VCaP (cell line): ENCODE results near the gene ELP5.

Experiments used
- H3K27ac ChIP-seq: fragments of 450-650 bp; 2 replicates; pipeline ENCODE4 v1.5.1; 2017
- TF ChIP-seq, protein P1 (sequence below): fragments of 450-650 bp; conservative IDR thresholded peaks from 2 replicates; pipeline ENCODE4 v1.5.1; 2017; ENCODE audit warnings: mild to moderate bottlenecking, moderate library complexity

Gene ELP5

DNA sequence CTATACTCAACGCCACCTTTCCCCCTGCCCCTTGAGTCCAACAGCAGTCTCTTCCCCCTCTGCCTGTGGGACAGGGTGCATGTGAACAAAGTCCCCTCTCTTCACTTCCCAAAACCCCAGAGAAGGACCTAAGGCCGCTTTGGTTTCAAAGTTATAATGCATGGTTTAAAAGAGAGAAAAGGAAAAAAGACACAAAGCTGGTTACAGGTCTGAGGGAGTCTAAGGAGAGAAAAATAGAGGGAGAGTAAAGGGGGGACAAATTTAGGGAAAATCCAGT, 8.6 kb upstream of the ELP5 start:
- TF ChIP-seq, protein P1, sequence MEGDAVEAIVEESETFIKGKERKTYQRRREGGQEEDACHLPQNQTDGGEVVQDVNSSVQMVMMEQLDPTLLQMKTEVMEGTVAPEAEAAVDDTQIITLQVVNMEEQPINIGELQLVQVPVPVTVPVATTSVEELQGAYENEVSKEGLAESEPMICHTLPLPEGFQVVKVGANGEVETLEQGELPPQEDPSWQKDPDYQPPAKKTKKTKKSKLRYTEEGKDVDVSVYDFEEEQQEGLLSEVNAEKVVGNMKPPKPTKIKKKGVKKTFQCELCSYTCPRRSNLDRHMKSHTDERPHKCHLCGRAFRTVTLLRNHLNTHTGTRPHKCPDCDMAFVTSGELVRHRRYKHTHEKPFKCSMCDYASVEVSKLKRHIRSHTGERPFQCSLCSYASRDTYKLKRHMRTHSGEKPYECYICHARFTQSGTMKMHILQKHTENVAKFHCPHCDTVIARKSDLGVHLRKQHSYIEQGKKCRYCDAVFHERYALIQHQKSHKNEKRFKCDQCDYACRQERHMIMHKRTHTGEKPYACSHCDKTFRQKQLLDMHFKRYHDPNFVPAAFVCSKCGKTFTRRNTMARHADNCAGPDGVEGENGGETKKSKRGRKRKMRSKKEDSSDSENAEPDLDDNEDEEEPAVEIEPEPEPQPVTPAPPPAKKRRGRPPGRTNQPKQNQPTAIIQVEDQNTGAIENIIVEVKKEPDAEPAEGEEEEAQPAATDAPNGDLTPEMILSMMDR: no peak
- peak overlapping the region; percentile 92 for H3K27ac ChIP-seq

DNA sequence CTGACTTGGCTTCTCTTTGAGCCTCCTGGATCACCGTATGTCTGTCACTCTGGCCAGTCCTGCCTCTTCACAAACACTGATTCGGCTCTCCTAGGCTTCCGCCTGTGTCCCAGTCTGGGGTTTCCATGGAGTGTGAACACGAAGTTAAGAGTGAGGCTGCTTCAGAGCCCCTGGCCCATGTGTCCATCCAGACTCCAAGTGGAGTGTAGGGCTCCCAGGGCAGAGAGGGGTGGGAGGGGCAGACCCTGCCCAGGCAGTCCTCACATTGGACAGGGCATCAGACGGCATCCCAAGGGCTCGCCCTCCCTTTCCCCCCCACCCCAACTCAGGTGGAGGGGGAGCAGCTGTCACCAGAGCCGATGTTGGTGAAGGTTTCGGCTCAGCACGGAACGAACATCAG, 8.2 kb upstream of the ELP5 start:
- H3K27ac ChIP-seq: peak overlapping the region; percentile 92; the same call in 1 of the 2 replicates

DNA sequence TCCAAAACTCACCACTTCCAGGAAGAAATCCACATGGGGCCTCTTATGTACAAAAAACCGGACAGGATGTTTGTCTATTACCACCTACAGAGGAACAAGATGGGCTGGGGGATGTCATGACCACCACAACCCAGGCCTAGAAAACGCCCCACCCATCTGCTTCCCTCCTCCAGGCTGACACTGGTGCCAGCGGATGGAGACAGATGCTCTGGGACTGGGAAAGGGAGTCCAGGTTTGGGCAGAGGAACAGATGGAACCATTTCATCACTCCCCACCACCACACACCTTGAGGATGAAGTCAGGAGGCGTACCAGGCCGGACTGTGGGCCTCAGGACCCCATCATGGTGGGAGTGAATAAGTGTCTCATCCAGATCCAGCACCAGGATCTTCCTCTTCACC, 5.2 kb upstream of the ELP5 start:
- H3K27ac ChIP-seq: no peak overlapping the region
- TF ChIP-seq, protein P1: no peak

DNA sequence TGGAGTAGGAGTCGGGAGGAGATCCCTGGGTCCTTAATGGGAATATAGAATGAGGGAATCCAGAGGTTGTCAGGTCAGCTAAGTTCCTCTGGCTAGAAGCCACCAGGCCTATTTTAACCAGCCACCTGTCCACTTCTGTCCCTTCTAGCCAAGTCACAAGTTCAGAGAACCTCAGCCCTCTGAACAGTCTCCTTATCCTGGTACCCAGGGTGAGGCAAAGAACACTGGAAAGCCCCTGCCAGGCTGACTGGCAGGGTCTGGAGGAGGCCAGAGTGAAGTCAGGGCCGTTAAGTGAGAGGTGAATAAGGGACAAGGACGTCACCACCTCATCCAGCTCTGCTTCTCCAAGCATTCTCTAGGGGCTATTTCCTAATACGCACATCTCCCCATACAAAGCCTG, 3.2 kb upstream of the ELP5 start:
- TF ChIP-seq, protein P1: no peak
- H3K27ac ChIP-seq: no peak overlapping the region

DNA sequence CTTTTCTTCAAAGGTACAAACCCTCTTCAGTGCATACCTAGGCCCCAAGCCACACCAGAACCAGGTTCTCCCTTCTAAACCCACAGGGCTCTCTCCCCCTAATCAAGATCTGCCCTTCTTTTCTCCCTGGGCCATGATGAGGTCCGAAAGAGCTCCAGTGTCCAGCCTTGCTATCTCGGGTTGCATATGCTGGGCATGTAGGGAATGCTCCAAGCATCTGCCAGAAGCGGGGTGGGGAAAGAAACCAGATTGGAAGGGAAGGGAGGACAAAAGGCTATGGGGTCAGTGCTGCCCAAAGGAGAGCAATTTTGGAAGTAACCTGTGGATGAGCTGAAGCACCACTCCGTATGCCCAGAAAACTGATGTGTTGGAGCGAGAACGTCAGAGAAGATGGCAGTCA, 2.8 kb upstream of the ELP5 start:
- peak overlapping the region; percentile 91; the same call in 1 of the 2 replicates for H3K27ac ChIP-seq
- TF ChIP-seq, protein P1: no peak

DNA sequence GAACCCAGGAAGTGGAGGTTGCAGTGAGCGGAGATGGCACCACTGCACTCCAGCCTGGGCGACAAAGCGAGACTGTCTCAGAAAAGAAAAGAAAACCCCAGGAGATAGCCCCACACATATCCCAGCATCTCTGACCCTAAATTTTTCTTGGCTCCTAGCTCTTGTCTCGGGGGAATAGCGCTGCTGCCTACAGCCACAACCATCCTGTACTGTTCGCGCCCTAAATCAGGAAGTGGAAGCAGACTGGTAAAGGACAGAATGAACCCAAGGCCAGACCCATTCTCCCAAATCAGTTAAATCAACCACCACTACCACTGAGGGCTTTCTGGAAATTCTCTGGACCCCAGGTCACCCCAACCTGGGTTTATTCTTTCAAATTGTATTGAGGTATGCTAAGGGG, 2.2 kb upstream of the ELP5 start:
- TF ChIP-seq, protein P1: no peak
- peak overlapping the region; percentile 91; the same call in 1 of the 2 replicates for H3K27ac ChIP-seq

DNA sequence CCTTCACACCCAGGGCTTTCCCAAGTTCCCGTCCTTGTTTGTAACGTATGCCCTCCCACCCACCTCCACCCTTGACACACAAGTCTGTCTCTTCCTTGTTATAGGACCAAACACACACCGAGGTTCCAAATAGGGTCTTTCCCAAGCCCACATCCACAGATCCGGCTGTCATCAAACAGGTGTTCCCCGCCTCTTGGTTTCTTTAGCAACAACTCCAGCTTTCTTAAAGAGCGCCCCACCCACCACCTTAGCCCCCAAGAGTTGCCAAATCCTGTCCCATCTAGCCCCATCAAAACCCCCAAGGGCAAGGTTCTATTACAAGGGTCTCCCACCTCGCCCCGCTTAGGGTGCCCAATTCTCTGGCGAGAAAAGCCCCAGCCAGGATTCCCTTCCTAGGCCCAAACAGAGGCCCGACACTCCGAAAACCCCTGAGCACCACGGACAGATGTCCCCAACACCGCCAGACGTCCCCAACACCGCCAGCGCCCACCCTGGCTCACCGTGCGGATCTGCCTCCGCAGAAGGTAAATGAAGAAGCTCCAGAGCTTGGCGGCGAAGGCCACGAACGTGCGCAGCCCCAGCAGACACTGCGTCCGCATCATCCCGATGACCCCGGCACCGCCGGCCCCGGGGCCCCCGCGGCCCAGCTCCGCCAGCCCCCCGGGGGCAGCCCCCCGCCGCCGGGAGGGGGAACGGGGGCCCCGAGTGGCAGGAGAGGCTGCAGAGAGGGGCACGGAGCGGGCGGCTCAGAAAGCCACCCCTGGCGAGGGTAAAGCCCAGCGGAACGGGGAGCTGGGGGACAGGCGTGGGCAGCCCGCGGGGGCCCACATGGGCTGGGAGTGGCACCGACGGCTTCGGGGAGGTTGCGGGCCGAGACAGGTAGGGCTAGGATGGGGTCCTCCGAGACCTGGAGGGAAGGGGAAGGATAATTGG, 1.1 kb upstream of the ELP5 start:
- TF ChIP-seq, protein P1: no peak
- peak overlapping the region; percentile 91 for H3K27ac ChIP-seq

DNA sequence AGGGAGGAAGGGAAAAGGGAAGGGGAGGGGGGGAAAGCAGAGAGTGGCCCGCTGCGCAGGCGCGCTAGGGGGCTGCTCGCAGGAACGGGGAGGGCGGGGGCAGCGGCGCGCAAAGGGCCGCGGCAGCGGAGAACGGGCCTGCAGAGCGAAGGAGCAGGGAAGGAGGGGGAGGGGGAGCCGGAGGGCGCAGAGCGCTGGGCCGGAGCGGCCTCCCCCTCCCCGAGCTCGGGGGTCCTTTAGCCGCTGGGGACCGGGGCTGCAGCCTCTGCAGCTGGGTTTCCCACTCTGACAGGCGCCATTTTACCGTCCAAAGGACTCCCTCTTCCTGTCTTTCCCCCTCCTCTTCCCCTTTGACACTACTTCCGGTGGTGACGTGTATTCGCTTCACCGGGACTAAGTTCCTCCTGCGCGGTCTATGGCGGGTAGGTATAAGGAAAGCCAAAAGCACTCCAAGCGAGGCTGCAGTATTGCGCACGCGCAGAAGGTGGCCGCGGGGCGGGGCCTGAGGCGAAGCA, 297 bp upstream of the ELP5 start, which contains the start of gene CTDNEP1:
CTDNEP1 (minus strand) TSS at position 74 of the 515 bp plus-strand sequence. CDS start 438 bp downstream, outside the sequence.
- TF ChIP-seq, protein P1: no peak

More for the DNA sequence above, 297 bp upstream of the ELP5 start, which contains the start of gene CTDNEP1:
- peak within 1 kb of the TSS; percentile 91 for H3K27ac ChIP-seq
